ENCODE measurements around the gene TEPSIN. TPM values are rescaled to one million over a fixed set of nuclear protein-coding genes. Genes with fewer than 3 reads are reported as not detected.

The TEPSIN gene
- total and polyA plus RNA-seq, 4 donors = 3.2 to 22.9 (median 10.7) TPM

DNA sequence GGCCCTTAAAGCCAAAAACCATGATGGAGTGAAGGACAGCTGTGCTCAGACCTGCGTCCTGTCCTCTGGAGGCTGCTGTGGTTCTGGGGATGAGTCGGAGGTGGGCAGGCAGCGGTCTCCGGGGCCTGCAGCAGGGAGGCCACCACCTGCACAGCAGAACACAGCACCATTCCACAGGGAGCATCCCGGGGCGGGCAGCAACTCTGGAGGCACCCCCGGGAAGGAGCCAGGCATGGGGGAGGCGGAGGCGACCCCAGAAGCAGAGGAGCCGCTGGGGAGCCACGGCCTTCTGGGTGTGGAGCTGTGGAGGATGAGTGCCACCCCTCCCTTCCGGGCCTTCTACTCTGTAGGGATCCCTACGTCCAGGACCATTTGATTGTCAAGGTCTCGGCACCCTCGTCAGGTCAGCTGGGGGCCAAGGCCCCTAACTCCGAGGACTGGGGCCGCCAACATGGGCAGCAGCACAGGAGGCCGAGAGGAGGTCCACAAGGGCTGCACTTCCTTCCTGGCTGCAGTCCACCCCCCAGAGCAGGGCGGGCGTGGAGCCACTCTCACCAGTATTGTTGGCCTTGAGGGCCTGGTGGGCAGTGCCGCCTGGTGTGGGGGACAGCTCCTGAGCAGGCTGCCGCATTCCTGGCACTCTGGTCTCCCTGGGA, 39.9 kb downstream of the TEPSIN start:
- H3K9ac ChIP-seq (ENCODE audit: low read depth in 1 of 2, low read length in 2 of 2) = no peak overlapping the region
- no peak overlapping the region for H3K27ac ChIP-seq (ENCODE audit: low read depth in 1 of 2, low read length in 2 of 2)
- no peaks in the 10 kb centered on the region for H3K36me3 ChIP-seq (ENCODE audit: control insufficient read depth in 4 of 4, insufficient read depth in 3 of 4, low read depth in 1 of 4, low read length in 3 of 4)
- H3K4me1 ChIP-seq (ENCODE audit: control insufficient read depth in 4 of 4, insufficient read depth in 4 of 4, low read length in 3 of 4) = no peaks in the 10 kb centered on the region
- TF ChIP-seq TAF1 (conservative IDR thresholded peaks at IDR 0.05) = no peak
- no peak for TF ChIP-seq EGR1 (IDR thresholded peaks at IDR 0.05; ENCODE audit: low read depth in 2 of 2)
- no peak for TF ChIP-seq HNF4G (IDR thresholded peaks at IDR 0.05)
- TF ChIP-seq, protein P1, sequence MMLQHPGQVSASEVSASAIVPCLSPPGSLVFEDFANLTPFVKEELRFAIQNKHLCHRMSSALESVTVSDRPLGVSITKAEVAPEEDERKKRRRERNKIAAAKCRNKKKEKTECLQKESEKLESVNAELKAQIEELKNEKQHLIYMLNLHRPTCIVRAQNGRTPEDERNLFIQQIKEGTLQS (IDR thresholded peaks at IDR 0.05) = no peak
- TF ChIP-seq SP1 (IDR thresholded peaks at IDR 0.05) = no peak
- TF ChIP-seq, protein P2, sequence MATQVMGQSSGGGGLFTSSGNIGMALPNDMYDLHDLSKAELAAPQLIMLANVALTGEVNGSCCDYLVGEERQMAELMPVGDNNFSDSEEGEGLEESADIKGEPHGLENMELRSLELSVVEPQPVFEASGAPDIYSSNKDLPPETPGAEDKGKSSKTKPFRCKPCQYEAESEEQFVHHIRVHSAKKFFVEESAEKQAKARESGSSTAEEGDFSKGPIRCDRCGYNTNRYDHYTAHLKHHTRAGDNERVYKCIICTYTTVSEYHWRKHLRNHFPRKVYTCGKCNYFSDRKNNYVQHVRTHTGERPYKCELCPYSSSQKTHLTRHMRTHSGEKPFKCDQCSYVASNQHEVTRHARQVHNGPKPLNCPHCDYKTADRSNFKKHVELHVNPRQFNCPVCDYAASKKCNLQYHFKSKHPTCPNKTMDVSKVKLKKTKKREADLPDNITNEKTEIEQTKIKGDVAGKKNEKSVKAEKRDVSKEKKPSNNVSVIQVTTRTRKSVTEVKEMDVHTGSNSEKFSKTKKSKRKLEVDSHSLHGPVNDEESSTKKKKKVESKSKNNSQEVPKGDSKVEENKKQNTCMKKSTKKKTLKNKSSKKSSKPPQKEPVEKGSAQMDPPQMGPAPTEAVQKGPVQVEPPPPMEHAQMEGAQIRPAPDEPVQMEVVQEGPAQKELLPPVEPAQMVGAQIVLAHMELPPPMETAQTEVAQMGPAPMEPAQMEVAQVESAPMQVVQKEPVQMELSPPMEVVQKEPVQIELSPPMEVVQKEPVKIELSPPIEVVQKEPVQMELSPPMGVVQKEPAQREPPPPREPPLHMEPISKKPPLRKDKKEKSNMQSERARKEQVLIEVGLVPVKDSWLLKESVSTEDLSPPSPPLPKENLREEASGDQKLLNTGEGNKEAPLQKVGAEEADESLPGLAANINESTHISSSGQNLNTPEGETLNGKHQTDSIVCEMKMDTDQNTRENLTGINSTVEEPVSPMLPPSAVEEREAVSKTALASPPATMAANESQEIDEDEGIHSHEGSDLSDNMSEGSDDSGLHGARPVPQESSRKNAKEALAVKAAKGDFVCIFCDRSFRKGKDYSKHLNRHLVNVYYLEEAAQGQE (IDR thresholded peaks at IDR 0.05) = no peak
- TF ChIP-seq NR2F2 (IDR thresholded peaks at IDR 0.05) = no peak
- TF ChIP-seq, protein P3, sequence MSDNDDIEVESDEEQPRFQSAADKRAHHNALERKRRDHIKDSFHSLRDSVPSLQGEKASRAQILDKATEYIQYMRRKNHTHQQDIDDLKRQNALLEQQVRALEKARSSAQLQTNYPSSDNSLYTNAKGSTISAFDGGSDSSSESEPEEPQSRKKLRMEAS (IDR thresholded peaks at IDR 0.05) = no peak
- no peak for TF ChIP-seq YY1 (IDR thresholded peaks at IDR 0.05)
- TF ChIP-seq RXRA (IDR thresholded peaks at IDR 0.05) = no peak
- TF ChIP-seq, protein P4, sequence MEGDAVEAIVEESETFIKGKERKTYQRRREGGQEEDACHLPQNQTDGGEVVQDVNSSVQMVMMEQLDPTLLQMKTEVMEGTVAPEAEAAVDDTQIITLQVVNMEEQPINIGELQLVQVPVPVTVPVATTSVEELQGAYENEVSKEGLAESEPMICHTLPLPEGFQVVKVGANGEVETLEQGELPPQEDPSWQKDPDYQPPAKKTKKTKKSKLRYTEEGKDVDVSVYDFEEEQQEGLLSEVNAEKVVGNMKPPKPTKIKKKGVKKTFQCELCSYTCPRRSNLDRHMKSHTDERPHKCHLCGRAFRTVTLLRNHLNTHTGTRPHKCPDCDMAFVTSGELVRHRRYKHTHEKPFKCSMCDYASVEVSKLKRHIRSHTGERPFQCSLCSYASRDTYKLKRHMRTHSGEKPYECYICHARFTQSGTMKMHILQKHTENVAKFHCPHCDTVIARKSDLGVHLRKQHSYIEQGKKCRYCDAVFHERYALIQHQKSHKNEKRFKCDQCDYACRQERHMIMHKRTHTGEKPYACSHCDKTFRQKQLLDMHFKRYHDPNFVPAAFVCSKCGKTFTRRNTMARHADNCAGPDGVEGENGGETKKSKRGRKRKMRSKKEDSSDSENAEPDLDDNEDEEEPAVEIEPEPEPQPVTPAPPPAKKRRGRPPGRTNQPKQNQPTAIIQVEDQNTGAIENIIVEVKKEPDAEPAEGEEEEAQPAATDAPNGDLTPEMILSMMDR (IDR thresholded peaks at IDR 0.05; ENCODE audit: low read depth, low read length, missing input control) = no peak
- H3K9me3 ChIP-seq (ENCODE audit: control insufficient read depth in 4 of 4, low read length in 3 of 4) = no peaks in the 10 kb centered on the region
- 95% methylated on average over 22 of the region's 22 CpGs for WGBS
- H3K27me3 ChIP-seq (ENCODE audit: control insufficient read depth in 4 of 4, insufficient read depth in 4 of 4, low read length in 3 of 4) = no peaks in the 10 kb centered on the region
- DNase-seq (ENCODE audit: low spot score) = no peak
- no peak overlapping the region for H3K4me3 ChIP-seq (ENCODE audit: low read depth in 1 of 3, low read length in 3 of 3)

DNA sequence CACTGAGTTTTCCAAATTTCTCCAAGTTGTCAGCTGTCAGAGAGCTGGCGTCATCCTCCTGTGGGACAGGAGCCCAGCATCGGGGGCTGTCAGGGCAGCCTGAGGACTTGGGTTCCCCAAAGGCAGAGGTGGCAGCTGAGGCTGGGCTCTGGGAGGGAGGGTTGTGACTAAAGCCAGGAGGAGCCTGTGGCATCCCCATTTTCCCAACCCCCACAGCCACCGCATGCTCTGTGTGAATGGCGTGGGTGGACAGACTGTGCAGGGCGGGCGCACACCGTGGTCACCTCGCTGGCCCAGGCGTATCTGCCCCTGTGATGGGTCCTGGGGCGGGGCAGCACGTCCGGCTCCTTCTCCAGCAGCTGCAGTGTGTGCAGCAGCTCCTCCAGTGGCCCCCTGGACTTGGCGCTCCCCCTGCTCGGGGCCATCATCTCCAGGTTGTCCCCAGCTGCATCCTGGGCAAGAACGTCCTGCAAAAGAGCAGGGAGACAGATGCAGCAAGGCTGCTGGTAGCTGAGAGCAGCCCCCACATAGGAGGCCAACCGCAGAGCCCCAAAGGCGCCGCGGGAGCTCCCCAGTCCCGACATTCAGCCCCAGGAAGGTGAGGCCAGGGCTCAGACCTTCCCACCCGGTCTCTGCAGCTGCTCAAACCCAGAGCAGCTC, 40.9 kb downstream of the TEPSIN start:
- H3K9ac ChIP-seq (ENCODE audit: low read depth in 1 of 2, low read length in 2 of 2) = no peak overlapping the region
- no peaks in the 10 kb centered on the region for H3K9me3 ChIP-seq (ENCODE audit: control insufficient read depth in 4 of 4, low read length in 3 of 4)
- H3K27me3 ChIP-seq (ENCODE audit: control insufficient read depth in 4 of 4, insufficient read depth in 4 of 4, low read length in 3 of 4) = no peaks in the 10 kb centered on the region
- H3K4me1 ChIP-seq (ENCODE audit: control insufficient read depth in 4 of 4, insufficient read depth in 4 of 4, low read length in 3 of 4) = no peaks in the 10 kb centered on the region
- H3K4me3 ChIP-seq (ENCODE audit: low read depth in 1 of 3, low read length in 3 of 3) = no peak overlapping the region
- no peak for DNase-seq (ENCODE audit: low spot score)
- no peaks in the 10 kb centered on the region for H3K36me3 ChIP-seq (ENCODE audit: control insufficient read depth in 4 of 4, insufficient read depth in 3 of 4, low read depth in 1 of 4, low read length in 3 of 4)
- 96% methylated on average over 21 of the region's 21 CpGs for WGBS
- no peak overlapping the region for H3K27ac ChIP-seq (ENCODE audit: low read depth in 1 of 2, low read length in 2 of 2)
- no peak for TF ChIP-seq TAF1 (conservative IDR thresholded peaks at IDR 0.05)
- TF ChIP-seq RXRA (IDR thresholded peaks at IDR 0.05) = no peak
- no peak for TF ChIP-seq FOXA1 (IDR thresholded peaks at IDR 0.05)
- no peak for TF ChIP-seq NR2F2 (IDR thresholded peaks at IDR 0.05)
- TF ChIP-seq HNF4G (IDR thresholded peaks at IDR 0.05) = no peak
- TF ChIP-seq, protein P1 (IDR thresholded peaks at IDR 0.05) = no peak
- no peak for TF ChIP-seq RAD21 (IDR thresholded peaks at IDR 0.05)
- TF ChIP-seq JUND (IDR thresholded peaks at IDR 0.05) = no peak
- TF ChIP-seq, protein P5, sequence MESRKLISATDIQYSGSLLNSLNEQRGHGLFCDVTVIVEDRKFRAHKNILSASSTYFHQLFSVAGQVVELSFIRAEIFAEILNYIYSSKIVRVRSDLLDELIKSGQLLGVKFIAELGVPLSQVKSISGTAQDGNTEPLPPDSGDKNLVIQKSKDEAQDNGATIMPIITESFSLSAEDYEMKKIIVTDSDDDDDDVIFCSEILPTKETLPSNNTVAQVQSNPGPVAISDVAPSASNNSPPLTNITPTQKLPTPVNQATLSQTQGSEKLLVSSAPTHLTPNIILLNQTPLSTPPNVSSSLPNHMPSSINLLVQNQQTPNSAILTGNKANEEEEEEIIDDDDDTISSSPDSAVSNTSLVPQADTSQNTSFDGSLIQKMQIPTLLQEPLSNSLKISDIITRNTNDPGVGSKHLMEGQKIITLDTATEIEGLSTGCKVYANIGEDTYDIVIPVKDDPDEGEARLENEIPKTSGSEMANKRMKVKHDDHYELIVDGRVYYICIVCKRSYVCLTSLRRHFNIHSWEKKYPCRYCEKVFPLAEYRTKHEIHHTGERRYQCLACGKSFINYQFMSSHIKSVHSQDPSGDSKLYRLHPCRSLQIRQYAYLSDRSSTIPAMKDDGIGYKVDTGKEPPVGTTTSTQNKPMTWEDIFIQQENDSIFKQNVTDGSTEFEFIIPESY (IDR thresholded peaks at IDR 0.05) = no peak
- TF ChIP-seq SP1 (IDR thresholded peaks at IDR 0.05) = no peak
- no peak for TF ChIP-seq EGR1 (IDR thresholded peaks at IDR 0.05; ENCODE audit: low read depth in 2 of 2)
- TF ChIP-seq, protein P3 (IDR thresholded peaks at IDR 0.05) = no peak
- TF ChIP-seq YY1 (IDR thresholded peaks at IDR 0.05) = no peak
- no peak for TF ChIP-seq FOXA2 (IDR thresholded peaks at IDR 0.05)
- TF ChIP-seq, protein P2 (IDR thresholded peaks at IDR 0.05) = no peak
